IMR-90 (cell line): ENCODE results near the gene THOC2. TPM values are rescaled to one million over a fixed set of nuclear protein-coding genes. Genes with fewer than 3 reads are reported as not detected.
"Not testable (repeated sequence)": the region's sequence is repeated elsewhere in the genome, so short reads cannot be mapped to it uniquely, and the experiment has no call there.

Experiments used
- ATAC-seq: fragments of 200-7000 bp; cut with Tn5 transposase; 2 replicates; pipeline ENCODE4 v1.9.1; 2020; ENCODE audit warnings: low read depth, mild to moderate bottlenecking, moderate library complexity
- BruUV-seq: library from RNA; stranded (reverse); fragments of 400-500 nt; replicated peaks from 2 replicates; lab custom pipeline; 2021; lab: Mats Ljungman, UMichigan
- CTCF ChIA-PET: fragments of 300-600 bp; formaldehyde crosslinking; extraction: SDS; loops from one replicate; lab custom pipeline; 2021; ENCODE audit warnings: antibody characterized with exemption; lab: Yijun Ruan, JAX
- POLR2A ChIA-PET: fragments of 300-600 bp; sonication (Branson Sonifier 250); formaldehyde crosslinking; loops from one replicate; lab custom pipeline; 2022; ENCODE audit warnings: antibody characterized with exemption; ENCODE audit not compliant: unreplicated experiment; lab: Charles Lee
- DNase-seq: peaks from one replicate; pipeline ENCODE4 v3.0.0; 2013
- H2AFZ ChIP-seq: replicated peaks from 2 replicates; pipeline ENCODE3; 2013; ENCODE audit warnings: low read length, mild to moderate bottlenecking; ENCODE audit not compliant: poor library complexity
- H2AK5ac ChIP-seq: 2 replicates; pipeline ENCODE4 v1.6.1; 2013; ENCODE audit warnings: low read depth, low read length, inconsistent platforms
- H2AK9ac ChIP-seq: replicated peaks from 2 replicates; pipeline ENCODE3; 2013; ENCODE audit warnings: mild to moderate bottlenecking, low read depth, low read length, moderate library complexity; ENCODE audit not compliant: poor library complexity
- H2BK120ac ChIP-seq: 2 replicates; pipeline ENCODE4 v1.6.1; 2013; ENCODE audit warnings: low read depth, low read length, inconsistent platforms
- H2BK15ac ChIP-seq: 3 replicates; pipeline ENCODE4 v1.6.1; 2013; ENCODE audit warnings: low read depth, low read length, inconsistent platforms
- H2BK20ac ChIP-seq: 2 replicates; pipeline ENCODE4 v1.6.1; 2013; ENCODE audit warnings: low read depth, mild to moderate bottlenecking, inconsistent platforms, low read length, moderate library complexity
- H2BK5ac ChIP-seq: 2 replicates; pipeline ENCODE4 v1.6.1; 2013; ENCODE audit warnings: mild to moderate bottlenecking, low read depth, low read length, inconsistent platforms; ENCODE audit not compliant: poor library complexity, severe bottlenecking
- H3K14ac ChIP-seq: replicated peaks from 2 replicates; pipeline ENCODE4 v1.6.1; 2013; ENCODE audit warnings: low read depth, low read length, inconsistent platforms
- H3K18ac ChIP-seq: 2 replicates; pipeline ENCODE4 v1.6.1; 2013; ENCODE audit warnings: low read depth, low read length, control low read depth
- H3K23ac ChIP-seq: 2 replicates; pipeline ENCODE4 v1.6.1; 2013; ENCODE audit warnings: low read depth, low read length, inconsistent platforms
- H3K27ac ChIP-seq: 2 replicates; pipeline ENCODE4 v1.5.1; 2013; ENCODE audit warnings: mild to moderate bottlenecking, control low read depth, low read length; ENCODE audit not compliant: insufficient read depth
- H3K27me3 ChIP-seq: 2 replicates; pipeline ENCODE4 v1.6.1; 2013; ENCODE audit warnings: low read length; ENCODE audit not compliant: control insufficient read depth, insufficient read depth
- H3K36me3 ChIP-seq: 2 replicates; pipeline ENCODE4 v1.6.1; 2013; ENCODE audit warnings: low read length, mixed read lengths; ENCODE audit not compliant: control insufficient read depth, insufficient read depth
- H3K4ac ChIP-seq: 2 replicates; pipeline ENCODE4 v1.6.1; 2013; ENCODE audit warnings: low read depth, low read length, inconsistent platforms
- H3K4me1 ChIP-seq: 2 replicates; pipeline ENCODE4 v1.6.1; 2013; ENCODE audit warnings: low read length, mixed read lengths; ENCODE audit not compliant: control insufficient read depth, insufficient read depth
- H3K4me2 ChIP-seq: 2 replicates; pipeline ENCODE4 v1.6.1; 2013; ENCODE audit warnings: low read depth, mild to moderate bottlenecking, control low read depth, low read length, moderate library complexity
- H3K4me3 ChIP-seq: 2 replicates; pipeline ENCODE4 v1.5.1; 2013; ENCODE audit warnings: low read depth, mild to moderate bottlenecking, control low read depth, low read length, moderate library complexity; ENCODE audit not compliant: insufficient read depth
- H3K56ac ChIP-seq: 2 replicates; pipeline ENCODE4 v1.6.1; 2013; ENCODE audit warnings: low read length, inconsistent platforms; ENCODE audit not compliant: insufficient read depth; ENCODE audit errors: extremely low read depth
- H3K79me1 ChIP-seq, 2 experiments: 2 replicates each; pipeline ENCODE4 v1.6.1; 2013; ENCODE audit warnings: low read length in 2 of 2, inconsistent platforms in 1 of 2, low read depth in 1 of 2
- H3K9ac ChIP-seq: 2 replicates; pipeline ENCODE4 v1.6.1; 2013; ENCODE audit warnings: low read depth, low read length, control low read depth
- H3K9me1 ChIP-seq: 2 replicates; pipeline ENCODE4 v1.6.1; 2013; ENCODE audit warnings: low read length, inconsistent platforms; ENCODE audit not compliant: insufficient read depth
- H3K9me3 ChIP-seq: 2 replicates; pipeline ENCODE4 v1.6.1; 2013; ENCODE audit warnings: low read length; ENCODE audit not compliant: control insufficient read depth, insufficient read depth
- H4K20me1 ChIP-seq: 2 replicates; pipeline ENCODE4 v1.6.1; 2013; ENCODE audit warnings: low read length, inconsistent platforms; ENCODE audit not compliant: insufficient read depth
- H4K5ac ChIP-seq: 2 replicates; pipeline ENCODE4 v1.6.1; 2013; ENCODE audit warnings: mild to moderate bottlenecking, low read depth, low read length, control low read depth
- H4K8ac ChIP-seq, 2 experiments: 2 replicates each; pipeline ENCODE4 v1.6.1; 2013; ENCODE audit warnings: low read depth in 2 of 2, low read length in 2 of 2, control low read depth in 1 of 2, inconsistent platforms in 1 of 2
- H4K91ac ChIP-seq: 2 replicates; pipeline ENCODE4 v1.6.1; 2013; ENCODE audit warnings: low read depth, low read length, inconsistent platforms; ENCODE audit not compliant: insufficient read depth
- BHLHE40 ChIP-seq: fragments of 150-350 bp; IDR thresholded peaks from 2 replicates; pipeline ENCODE4 v1.6.1; 2016; ENCODE audit warnings: mild to moderate bottlenecking, low read depth, low read length
- CTCF ChIP-seq: conservative IDR thresholded peaks from 2 replicates; pipeline ENCODE4 v1.5.1; 2012; ENCODE audit warnings: mild to moderate bottlenecking, low read depth, low read length, improper control_type of control experiment
- FOS ChIP-seq: fragments of 150-350 bp; IDR thresholded peaks from 2 replicates; pipeline ENCODE4 v1.6.1; 2016; ENCODE audit warnings: low read depth, low read length
- MAFK ChIP-seq: IDR thresholded peaks from 2 replicates; pipeline ENCODE4 v1.6.1; 2012; ENCODE audit warnings: low read depth, low read length, improper control_type of control experiment
- MAZ ChIP-seq: IDR thresholded peaks from 2 replicates; pipeline ENCODE4 v1.6.1; 2012; ENCODE audit warnings: low read depth, mild to moderate bottlenecking, low read length, improper control_type of control experiment, moderate library complexity, borderline replicate concordance
- RCOR1 ChIP-seq: IDR thresholded peaks from 2 replicates; pipeline ENCODE4 v1.6.1; 2012; ENCODE audit warnings: mild to moderate bottlenecking, low read length, improper control_type of control experiment; ENCODE audit not compliant: insufficient replicate concordance
- RFX5 ChIP-seq: IDR thresholded peaks from 2 replicates; pipeline ENCODE4 v1.8.0; 2012; ENCODE audit warnings: low read depth, mild to moderate bottlenecking, low read length, moderate library complexity
- WGBS, 2 experiments: methylation state at CpG; one replicate each; pipeline versions ENCODE4 v1.1.5 to v1.1.7; 2013; ENCODE audit warnings: missing lambda C conversion rate in 2 of 2; ENCODE audit not compliant: insufficient read length in 1 of 2; ENCODE audit errors: extremely low coverage in 2 of 2; 5-methylcytosine and 5-hydroxymethylcytosine counted together
- dilution Hi-C: fragments of 300-500 bp; cut with HindIII; formaldehyde crosslinking; loops from one replicate; pipeline ENCODE4 v1.14.3; 2018; ENCODE audit warnings: low sequenced_read_pairs; ENCODE audit not compliant: unreplicated experiment
- in situ Hi-C: fragments of 300-500 bp; cut with MboI; formaldehyde crosslinking; loops from 3 replicates; pipeline ENCODE4 v1.14.3; 2019; ENCODE audit warnings: low sequenced_read_pairs, inconsistent platforms, mixed read lengths
- intact Hi-C: fragments of 100-400 bp; cut with micrococcal nuclease; formaldehyde crosslinking; loops from 2 replicates; pipeline ENCODE4 v1.10.0; 2022
- polyA plus RNA-seq, 3 experiments: library from polyadenylated mRNA; depleted of rRNA; stranded (reverse); fragments of >200 nt; gene quantifications; 2 replicates each; pipeline ENCODE4 v1.2.3, GENCODE V29; 2012; ENCODE audit warnings: low replicate concordance in 1 of 3
- total RNA-seq: library from RNA; depleted of rRNA; stranded (reverse); fragments of >200 nt; gene quantifications from 2 replicates; pipeline ENCODE4 v1.2.3, GENCODE V29; 2012

THOC2 gene
- total and polyA plus RNA-seq, 2 of the 4 experiments (the other 2 are of a cell fraction), result 42.9 to 58.8 TPM

- WGBS, 2 experiments, result no CpG with 5 or more reads among the region's 1 CpG
- no peak overlapping the region for H4K5ac ChIP-seq
- H4K8ac ChIP-seq, result no peak overlapping the region
- no peaks in the 10 kb centered on the region for H3K36me3 ChIP-seq
- CTCF ChIA-PET, result no interaction called here
- no peak overlapping the region for H2AFZ ChIP-seq
- no peak overlapping the region for H2BK20ac ChIP-seq
- H4K91ac ChIP-seq, result no peak overlapping the region
- no peak overlapping the region for H3K4me3 ChIP-seq
- H2AK9ac ChIP-seq, result no peak overlapping the region
- H3K56ac ChIP-seq, result no peak overlapping the region
- POLR2A ChIA-PET, result no interaction called here
- no peak overlapping the region for H3K18ac ChIP-seq
- no peaks in the 10 kb centered on the region for H3K9me3 ChIP-seq
- H2BK5ac ChIP-seq, result no peak overlapping the region
- H3K14ac ChIP-seq, result no peak overlapping the region
- BruUV-seq, result no TSS peak
- no peak overlapping the region for H2AK5ac ChIP-seq
- H3K4me2 ChIP-seq, result no peak overlapping the region
- H4K20me1 ChIP-seq, result no peaks in the 10 kb centered on the region
- H3K79me1 ChIP-seq, result no peaks in the 10 kb centered on the region
- no peak overlapping the region for H3K4ac ChIP-seq
- intact Hi-C loops (no loop called here), in situ Hi-C loops (no loop called here), dilution Hi-C loops (no loop called here)
- no peak overlapping the region for H2BK120ac ChIP-seq
- H3K4me1 ChIP-seq, result no peaks in the 10 kb centered on the region
- H3K27me3 ChIP-seq, result no peaks in the 10 kb centered on the region
- DNase-seq (no peak), ATAC-seq (no peak)
- TF ChIP-seq MAFK (no peak), CTCF (no peak), FOS (no peak), RCOR1 (no peak), RFX5 (no peak), BHLHE40 (no peak), MAZ (no peak)
- H3K9me1 ChIP-seq, result no peaks in the 10 kb centered on the region
- no peak overlapping the region for H3K23ac ChIP-seq
- no peak overlapping the region for H3K9ac ChIP-seq
- H3K27ac ChIP-seq, result no peak overlapping the region
- no peak overlapping the region for H2BK15ac ChIP-seq
Observed at GRCh38 chrX:123580792-123581191, 152.1 kb downstream of the THOC2 start.

GRCh38 chrX:123574027-123574426 is 158.8 kb downstream of the THOC2 start:
- intact Hi-C loops, H3K4me2 ChIP-seq, H2BK5ac ChIP-seq, in situ Hi-C loops, CTCF ChIA-PET, H3K4ac ChIP-seq, H2AFZ ChIP-seq, H3K14ac ChIP-seq, H3K4me3 ChIP-seq, H3K56ac ChIP-seq, POLR2A ChIA-PET, ATAC-seq, H2BK120ac ChIP-seq, H3K4me1 ChIP-seq, H3K9ac ChIP-seq, H2BK15ac ChIP-seq, H3K18ac ChIP-seq, H4K5ac ChIP-seq, H4K8ac ChIP-seq, H3K27ac ChIP-seq, dilution Hi-C loops, H3K79me1 ChIP-seq, BruUV-seq, H4K91ac ChIP-seq, H3K9me1 ChIP-seq, H2BK20ac ChIP-seq, H3K27me3 ChIP-seq, H3K9me3 ChIP-seq, H3K23ac ChIP-seq, H3K36me3 ChIP-seq, H2AK9ac ChIP-seq, H4K20me1 ChIP-seq, H2AK5ac ChIP-seq, DNase-seq: not testable (repeated sequence)
- no CpG with 5 or more reads among the region's 5 CpGs for WGBS, 2 experiments
